ENCODE measurements around the gene KAT2A.

KAT2A gene

DNA sequence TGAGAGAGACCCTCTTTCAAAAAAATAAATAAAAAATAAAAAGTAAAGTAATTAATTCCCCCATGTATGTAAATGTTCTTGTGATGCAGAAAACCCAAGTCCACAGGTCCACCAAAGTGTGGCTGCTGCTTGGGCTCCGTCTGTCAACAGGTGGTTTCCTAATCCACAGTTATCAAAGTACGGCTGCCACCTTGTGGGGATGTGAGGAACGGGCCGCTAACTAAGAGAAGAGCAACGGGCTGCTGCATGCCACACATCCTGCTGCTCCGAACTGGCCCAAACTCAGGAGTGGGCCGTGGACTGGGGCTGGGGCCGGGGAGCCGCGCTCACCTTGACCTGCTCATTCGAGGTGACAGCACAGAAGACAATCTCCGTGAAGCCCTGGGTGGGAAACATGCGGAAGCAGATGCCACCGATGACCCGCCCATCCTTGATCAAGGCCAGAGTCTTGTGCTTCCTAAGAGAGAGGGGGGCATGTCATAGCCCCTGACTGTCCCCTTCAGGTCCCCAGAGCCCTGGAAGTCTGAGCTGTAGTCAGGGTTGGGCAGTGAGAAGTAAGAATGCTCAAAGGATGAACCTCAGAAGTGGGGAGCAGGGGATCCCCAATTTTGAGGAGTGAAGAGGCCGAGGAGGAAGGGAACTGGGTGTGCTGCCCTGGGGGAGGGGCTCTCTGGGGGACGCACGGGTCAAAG is 4.3 kb downstream of the KAT2A start:
- POLR2A ChIA-PET: no interaction called here
- H3K4me1 ChIP-seq (ENCODE audit: control insufficient read depth, insufficient read depth, low read length): peaks cover 4% of the 10 kb centered on the region; the same call in 1 of the 2 replicates
- no peaks in the 10 kb centered on the region for H3K9me3 ChIP-seq (ENCODE audit: control insufficient read depth, insufficient read depth, low read depth, low read length)
- CTCF ChIA-PET: interaction anchor here (0.5 to 17.1 kb wide), 24 partner anchors 9 to 1783 kb away, joined by 3 to 260 read pairs (median 4); partner anchors contain the start of genes DNAJC7 and NKIRAS2
- peaks cover 9 to 66% of the 10 kb centered on the region in 2 experiments; a peak in 2 of 3 replicates for H3K36me3 ChIP-seq (ENCODE audit: control insufficient read depth in 2 of 2, insufficient read depth in 1 of 2, low read length in 2 of 2)
- H3K4me3 ChIP-seq (ENCODE audit: low read depth, low read length): no peak overlapping the region
- H3K27ac ChIP-seq (ENCODE audit: extremely low read depth, low read depth, low read length): no peak overlapping the region
- TF ChIP-seq ZNF555 (tag by site-specific recombination; conservative IDR thresholded peaks at IDR 0.05) (no peak), ZSCAN30 (tag by site-specific recombination; IDR thresholded peaks at IDR 0.05) (0 out of 2 replicates have a peak, but pooled peaks have one; percentile 30), BCL11A (tag by site-specific recombination; IDR thresholded peaks at IDR 0.05; ENCODE audit: low read depth) (no peak), ZNF391 (tag by site-specific recombination; IDR thresholded peaks at IDR 0.05; ENCODE audit: borderline replicate concordance, low read depth) (no peak), ZNF426 (tag by site-specific recombination; IDR thresholded peaks at IDR 0.05) (no peak), ZNF175 (tag by site-specific recombination; IDR thresholded peaks at IDR 0.05) (no peak), ZSCAN16 (tag by site-specific recombination; IDR thresholded peaks at IDR 0.05) (no peak), SP7 (tag by site-specific recombination; IDR thresholded peaks at IDR 0.05) (0 out of 2 replicates have a peak, but pooled peaks have one; percentile 20), ZNF830 (tag by site-specific recombination; IDR thresholded peaks at IDR 0.05; ENCODE audit: low read depth) (no peak), ZEB2 (tag by site-specific recombination; IDR thresholded peaks at IDR 0.05) (no peak), ZNF561 (tag by site-specific recombination; IDR thresholded peaks at IDR 0.05; ENCODE audit: borderline replicate concordance) (no peak), ZNF707 (tag by site-specific recombination; IDR thresholded peaks at IDR 0.05) (no peak), ZNF112 (tag by site-specific recombination; IDR thresholded peaks at IDR 0.05) (no peak), ZNF23 (tag by site-specific recombination; IDR thresholded peaks at IDR 0.05; ENCODE audit: borderline replicate concordance) (no peak), ZNF2 (tag by site-specific recombination; IDR thresholded peaks at IDR 0.05) (peak; percentile 66; the same call in 1 of the 2 replicates), ZNF660 (tag by site-specific recombination; IDR thresholded peaks at IDR 0.05) (no peak; the same call in 1 of the 2 replicates), ZNF747 (tag by site-specific recombination; IDR thresholded peaks at IDR 0.05) (no peak), ZNF302 (tag by site-specific recombination; IDR thresholded peaks at IDR 0.05; ENCODE audit: low read depth) (no peak), ZNF350 (tag by site-specific recombination; IDR thresholded peaks at IDR 0.05) (no peak), ZNF292 (tag by site-specific recombination; IDR thresholded peaks at IDR 0.05; ENCODE audit: borderline replicate concordance, low read depth) (no peak), SCRT2 (tag by site-specific recombination; IDR thresholded peaks at IDR 0.05) (peak; percentile 100), ZNF549 (tag by site-specific recombination; IDR thresholded peaks at IDR 0.05) (no peak), TCF7L2 (IDR thresholded peaks at IDR 0.05; ENCODE audit: borderline replicate concordance, low read depth, low read length) (no peak), ZNF10 (tag by site-specific recombination; IDR thresholded peaks at IDR 0.05) (no peak), SALL2 (tag by site-specific recombination; IDR thresholded peaks at IDR 0.05; ENCODE audit: borderline replicate concordance) (no peak), ZNF530 (tag by site-specific recombination; IDR thresholded peaks at IDR 0.05; ENCODE audit: low read depth) (no peak), ZNF610 (tag by site-specific recombination; IDR thresholded peaks at IDR 0.05; ENCODE audit: borderline replicate concordance) (no peak)
- TF ChIP-seq, protein P1, sequence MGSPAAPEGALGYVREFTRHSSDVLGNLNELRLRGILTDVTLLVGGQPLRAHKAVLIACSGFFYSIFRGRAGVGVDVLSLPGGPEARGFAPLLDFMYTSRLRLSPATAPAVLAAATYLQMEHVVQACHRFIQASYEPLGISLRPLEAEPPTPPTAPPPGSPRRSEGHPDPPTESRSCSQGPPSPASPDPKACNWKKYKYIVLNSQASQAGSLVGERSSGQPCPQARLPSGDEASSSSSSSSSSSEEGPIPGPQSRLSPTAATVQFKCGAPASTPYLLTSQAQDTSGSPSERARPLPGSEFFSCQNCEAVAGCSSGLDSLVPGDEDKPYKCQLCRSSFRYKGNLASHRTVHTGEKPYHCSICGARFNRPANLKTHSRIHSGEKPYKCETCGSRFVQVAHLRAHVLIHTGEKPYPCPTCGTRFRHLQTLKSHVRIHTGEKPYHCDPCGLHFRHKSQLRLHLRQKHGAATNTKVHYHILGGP (tag by site-specific recombination; IDR thresholded peaks at IDR 0.05): no peak
- TF ChIP-seq, protein P2, sequence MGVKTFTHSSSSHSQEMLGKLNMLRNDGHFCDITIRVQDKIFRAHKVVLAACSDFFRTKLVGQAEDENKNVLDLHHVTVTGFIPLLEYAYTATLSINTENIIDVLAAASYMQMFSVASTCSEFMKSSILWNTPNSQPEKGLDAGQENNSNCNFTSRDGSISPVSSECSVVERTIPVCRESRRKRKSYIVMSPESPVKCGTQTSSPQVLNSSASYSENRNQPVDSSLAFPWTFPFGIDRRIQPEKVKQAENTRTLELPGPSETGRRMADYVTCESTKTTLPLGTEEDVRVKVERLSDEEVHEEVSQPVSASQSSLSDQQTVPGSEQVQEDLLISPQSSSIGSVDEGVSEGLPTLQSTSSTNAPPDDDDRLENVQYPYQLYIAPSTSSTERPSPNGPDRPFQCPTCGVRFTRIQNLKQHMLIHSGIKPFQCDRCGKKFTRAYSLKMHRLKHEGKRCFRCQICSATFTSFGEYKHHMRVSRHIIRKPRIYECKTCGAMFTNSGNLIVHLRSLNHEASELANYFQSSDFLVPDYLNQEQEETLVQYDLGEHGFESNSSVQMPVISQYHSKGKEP (tag by site-specific recombination; IDR thresholded peaks at IDR 0.05): no peak
- TF ChIP-seq, protein P3, sequence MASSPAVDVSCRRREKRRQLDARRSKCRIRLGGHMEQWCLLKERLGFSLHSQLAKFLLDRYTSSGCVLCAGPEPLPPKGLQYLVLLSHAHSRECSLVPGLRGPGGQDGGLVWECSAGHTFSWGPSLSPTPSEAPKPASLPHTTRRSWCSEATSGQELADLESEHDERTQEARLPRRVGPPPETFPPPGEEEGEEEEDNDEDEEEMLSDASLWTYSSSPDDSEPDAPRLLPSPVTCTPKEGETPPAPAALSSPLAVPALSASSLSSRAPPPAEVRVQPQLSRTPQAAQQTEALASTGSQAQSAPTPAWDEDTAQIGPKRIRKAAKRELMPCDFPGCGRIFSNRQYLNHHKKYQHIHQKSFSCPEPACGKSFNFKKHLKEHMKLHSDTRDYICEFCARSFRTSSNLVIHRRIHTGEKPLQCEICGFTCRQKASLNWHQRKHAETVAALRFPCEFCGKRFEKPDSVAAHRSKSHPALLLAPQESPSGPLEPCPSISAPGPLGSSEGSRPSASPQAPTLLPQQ (tag by site-specific recombination; IDR thresholded peaks at IDR 0.05): no peak
- TF ChIP-seq, protein P4, sequence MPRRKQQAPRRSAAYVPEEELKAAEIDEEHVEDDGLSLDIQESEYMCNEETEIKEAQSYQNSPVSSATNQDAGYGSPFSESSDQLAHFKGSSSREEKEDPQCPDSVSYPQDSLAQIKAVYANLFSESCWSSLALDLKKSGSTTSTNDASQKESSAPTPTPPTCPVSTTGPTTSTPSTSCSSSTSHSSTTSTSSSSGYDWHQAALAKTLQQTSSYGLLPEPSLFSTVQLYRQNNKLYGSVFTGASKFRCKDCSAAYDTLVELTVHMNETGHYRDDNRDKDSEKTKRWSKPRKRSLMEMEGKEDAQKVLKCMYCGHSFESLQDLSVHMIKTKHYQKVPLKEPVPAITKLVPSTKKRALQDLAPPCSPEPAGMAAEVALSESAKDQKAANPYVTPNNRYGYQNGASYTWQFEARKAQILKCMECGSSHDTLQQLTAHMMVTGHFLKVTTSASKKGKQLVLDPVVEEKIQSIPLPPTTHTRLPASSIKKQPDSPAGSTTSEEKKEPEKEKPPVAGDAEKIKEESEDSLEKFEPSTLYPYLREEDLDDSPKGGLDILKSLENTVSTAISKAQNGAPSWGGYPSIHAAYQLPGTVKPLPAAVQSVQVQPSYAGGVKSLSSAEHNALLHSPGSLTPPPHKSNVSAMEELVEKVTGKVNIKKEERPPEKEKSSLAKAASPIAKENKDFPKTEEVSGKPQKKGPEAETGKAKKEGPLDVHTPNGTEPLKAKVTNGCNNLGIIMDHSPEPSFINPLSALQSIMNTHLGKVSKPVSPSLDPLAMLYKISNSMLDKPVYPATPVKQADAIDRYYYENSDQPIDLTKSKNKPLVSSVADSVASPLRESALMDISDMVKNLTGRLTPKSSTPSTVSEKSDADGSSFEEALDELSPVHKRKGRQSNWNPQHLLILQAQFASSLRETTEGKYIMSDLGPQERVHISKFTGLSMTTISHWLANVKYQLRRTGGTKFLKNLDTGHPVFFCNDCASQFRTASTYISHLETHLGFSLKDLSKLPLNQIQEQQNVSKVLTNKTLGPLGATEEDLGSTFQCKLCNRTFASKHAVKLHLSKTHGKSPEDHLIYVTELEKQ (tag by site-specific recombination; IDR thresholded peaks at IDR 0.05; ENCODE audit: borderline replicate concordance): no peak
